ENCODE data around the gene PRDM16. TPM values are rescaled to one million over a fixed set of nuclear protein-coding genes. Genes with fewer than 3 reads are reported as not detected.

Gene PRDM16
- total RNA-seq, 1 experiment from 2014 or later = 22.3 TPM

GRCh38 chr1:3440300-3440681, 371.3 kb downstream of the PRDM16 start:
- in situ Hi-C loops (cut with HindIII; ENCODE audit: low pct_unique_long_range_greater_than_20kb, low sequenced_read_pairs) = no loop called here
- intact Hi-C loops (cut with micrococcal nuclease; ENCODE audit: unreplicated experiment) = no loop called here
- CTCF ChIA-PET = interaction anchor here (0.6 to 1.1 kb wide), 3 partner anchors 12 to 198 kb away, joined by 3 to 7 read pairs (median 3); no protein-coding TSS in a partner anchor

GRCh38 chr1:3440711-3441409, 371.9 kb downstream of the PRDM16 start:
- Histone ChIP-seq H3K27ac (ENCODE audit: low read length) (no peak overlapping the region), H3K27me3 (ENCODE audit: control insufficient read depth, insufficient read depth, low read length) (no peaks in the 10 kb centered on the region; the same call in 1 of the 2 replicates), H3K4me1 (ENCODE audit: control insufficient read depth, insufficient read depth, low read length) (no peaks in the 10 kb centered on the region), H3K9me3 (ENCODE audit: control insufficient read depth, insufficient read depth, low read depth, low read length) (no peaks in the 10 kb centered on the region), H3K4me3 (ENCODE audit: low read depth in 2 of 2, low read length in 2 of 2) (no peak overlapping the region), H3K36me3 (ENCODE audit: control insufficient read depth, insufficient read depth, low read length) (no peaks in the 10 kb centered on the region)
- intact Hi-C loops (cut with micrococcal nuclease; ENCODE audit: unreplicated experiment) (no loop called here), in situ Hi-C loops (cut with HindIII; ENCODE audit: low pct_unique_long_range_greater_than_20kb, low sequenced_read_pairs) (no loop called here)
- TF ChIP-seq POLR2AphosphoS5 (IDR thresholded peaks at IDR 0.05; ENCODE audit: low read depth, low read length) (no peak), TCF7L2 (IDR thresholded peaks at IDR 0.05; ENCODE audit: low read depth, low read length) (no peak), REST (IDR thresholded peaks at IDR 0.05; ENCODE audit: insufficient read depth in 1 of 2, low read depth in 2 of 2, low read length in 1 of 2) (no peak), SIN3A (IDR thresholded peaks at IDR 0.05; ENCODE audit: borderline replicate concordance, insufficient read depth, low read depth, low read length) (no peak), CTCF (IDR thresholded peaks at IDR 0.05) (no peak)
- CTCF ChIA-PET = interaction anchor here (1.1 kb wide), 1 partner anchor 12 kb away, joined by 3 read pairs; no protein-coding TSS in a partner anchor
- no TSS peak for BruUV-seq (replicated peaks)
- DNase-seq (ENCODE audit: low read depth, low spot score) (no peak), ATAC-seq (no peak)
- POLR2A ChIA-PET = interaction anchor here (0.6 kb wide), 1 partner anchor 111 kb away, joined by 3 read pairs; no protein-coding TSS in a partner anchor

More at GRCh38 chr1:3440300-3440681, 371.3 kb downstream of the PRDM16 start:
- TF ChIP-seq TCF7L2 (IDR thresholded peaks at IDR 0.05; ENCODE audit: low read depth, low read length) (no peak), SIN3A (IDR thresholded peaks at IDR 0.05; ENCODE audit: borderline replicate concordance, insufficient read depth, low read depth, low read length) (no peak), POLR2AphosphoS5 (IDR thresholded peaks at IDR 0.05; ENCODE audit: low read depth, low read length) (no peak), CTCF (IDR thresholded peaks at IDR 0.05) (no peak), REST (IDR thresholded peaks at IDR 0.05; ENCODE audit: insufficient read depth in 1 of 2, low read depth in 2 of 2, low read length in 1 of 2) (no peak)
- Histone ChIP-seq H3K27me3 (ENCODE audit: control insufficient read depth, insufficient read depth, low read length) (no peaks in the 10 kb centered on the region; the same call in 1 of the 2 replicates), H3K27ac (ENCODE audit: low read length) (no peak overlapping the region), H3K36me3 (ENCODE audit: control insufficient read depth, insufficient read depth, low read length) (no peaks in the 10 kb centered on the region), H3K4me1 (ENCODE audit: control insufficient read depth, insufficient read depth, low read length) (no peaks in the 10 kb centered on the region), H3K9me3 (ENCODE audit: control insufficient read depth, insufficient read depth, low read depth, low read length) (no peaks in the 10 kb centered on the region), H3K4me3 (ENCODE audit: low read depth in 2 of 2, low read length in 2 of 2) (no peak overlapping the region)
- ATAC-seq (no peak), DNase-seq (ENCODE audit: low read depth, low spot score) (no peak)
- no TSS peak for BruUV-seq (replicated peaks)
- POLR2A ChIA-PET = no interaction called here
